Raji (cell line): Measurements from ENCODE around the gene TARM1.

Experiments
- POLR2A ChIP-seq: IDR thresholded peaks from 2 replicates; pipeline ENCODE4 v1.6.1; 2011; ENCODE audit warnings: low read depth, low read length, control low read depth; ENCODE audit not compliant: insufficient read depth

The TARM1 gene

GRCh38 chr19:54104998-54105715 lies 24.0 kb upstream of the TARM1 start:
- TF ChIP-seq POLR2A = no peak

- peak; percentile 86 for TF ChIP-seq POLR2A
Observed at GRCh38 chr19:54102421-54103169, 21.4 kb upstream of the TARM1 start, which contains the start of gene NDUFA3. Gene NDUFA3 (plus strand): TSS chr19:54102855. CDS start chr19:54102879, 24 bp downstream.

- no peak for TF ChIP-seq POLR2A
Observed at GRCh38 chr19:54100561-54100960, 19.4 kb upstream of the TARM1 start, which contains the start of gene OSCAR. Gene OSCAR (minus strand): TSS chr19:54100803. CDS start chr19:54100792, 11 bp downstream.

GRCh38 chr19:54099190-54099902 lies 18.2 kb upstream of the TARM1 start:
- no peak for TF ChIP-seq POLR2A

GRCh38 chr19:54096617-54097106 lies 15.5 kb upstream of the TARM1 start:
- 0 out of 2 replicates have a peak, but pooled peaks have one; percentile 21 for TF ChIP-seq POLR2A

GRCh38 chr19:54095136-54095858 lies 14.1 kb upstream of the TARM1 start:
- TF ChIP-seq POLR2A = no peak

GRCh38 chr19:54094426-54095000 lies 13.3 kb upstream of the TARM1 start:
- TF ChIP-seq POLR2A = no peak

- TF ChIP-seq POLR2A = no peak
Observed at GRCh38 chr19:54084410-54084809, 3.2 kb upstream of the TARM1 start.

- TF ChIP-seq POLR2A = no peak
Observed at GRCh38 chr19:54077334-54077733, 3.8 kb downstream of the TARM1 start.

GRCh38 chr19:54074851-54075250 lies 6.3 kb downstream of the TARM1 start:
- TF ChIP-seq POLR2A = no peak

GRCh38 chr19:54073829-54074228 lies 7.3 kb downstream of the TARM1 start:
- no peak for TF ChIP-seq POLR2A

- no peak for TF ChIP-seq POLR2A
Observed at GRCh38 chr19:54069470-54069869, 11.7 kb downstream of the TARM1 start.

- no peak for TF ChIP-seq POLR2A
Observed at GRCh38 chr19:54063350-54064116, 17.6 kb downstream of the TARM1 start, which contains the start of gene VSTM1. Gene VSTM1 (minus strand): TSS chr19:54063897. CDS start chr19:54063777, 120 bp downstream.

- no peak for TF ChIP-seq POLR2A
Observed at GRCh38 chr19:54062643-54063042, 18.5 kb downstream of the TARM1 start.

GRCh38 chr19:54047616-54048015 lies 33.5 kb downstream of the TARM1 start:
- no peak for TF ChIP-seq POLR2A
